ENCODE results near the gene CELF2.
"Not testable (repeated sequence)": the region's sequence is repeated elsewhere in the genome, so short reads cannot be mapped to it uniquely, and the experiment has no call there.

The CELF2 gene

GRCh38 chr10:11098666-11099065, 81.0 kb downstream of the CELF2 start:
- DNase-seq: no peak

- no peak for DNase-seq
Measured at GRCh38 chr10:11104772-11105675, 87.4 kb downstream of the CELF2 start.

- no peak for DNase-seq
Measured at GRCh38 chr10:11105676-11106004, 88.0 kb downstream of the CELF2 start.

- DNase-seq: no peak
Measured at GRCh38 chr10:11106621-11107374, 89.1 kb downstream of the CELF2 start.

GRCh38 chr10:11107948-11108347, 90.3 kb downstream of the CELF2 start:
- DNase-seq: no peak

GRCh38 chr10:11108356-11108755, 90.7 kb downstream of the CELF2 start:
- DNase-seq: no peak

- no peak for DNase-seq
Measured at GRCh38 chr10:11109590-11109989, 91.9 kb downstream of the CELF2 start.

GRCh38 chr10:11110539-11110938, 92.9 kb downstream of the CELF2 start:
- DNase-seq: peak; percentile 11

GRCh38 chr10:11111490-11111889, 93.8 kb downstream of the CELF2 start:
- no peak for DNase-seq

GRCh38 chr10:11112718-11113117, 95.0 kb downstream of the CELF2 start:
- no peak for DNase-seq

GRCh38 chr10:11113156-11113555, 95.5 kb downstream of the CELF2 start:
- DNase-seq: no peak

GRCh38 chr10:11114269-11114668, 96.6 kb downstream of the CELF2 start:
- DNase-seq: no peak

- no peak for DNase-seq
Measured at GRCh38 chr10:11115337-11115736, 97.7 kb downstream of the CELF2 start.

- DNase-seq: no peak
Measured at GRCh38 chr10:11116361-11116760, 98.7 kb downstream of the CELF2 start.

- DNase-seq: no peak
Measured at GRCh38 chr10:11116817-11117216, 99.1 kb downstream of the CELF2 start.

- DNase-seq: no peak
Measured at GRCh38 chr10:11118686-11119085, 101.0 kb downstream of the CELF2 start.

- DNase-seq: no peak
Measured at GRCh38 chr10:11119843-11120242, 102.2 kb downstream of the CELF2 start.

- no peak for DNase-seq
Measured at GRCh38 chr10:11120711-11121110, 103.0 kb downstream of the CELF2 start.

- not testable (repeated sequence) for DNase-seq
Measured at GRCh38 chr10:11123892-11124291, 106.2 kb downstream of the CELF2 start.

- DNase-seq: no peak
Measured at GRCh38 chr10:11125004-11125403, 107.3 kb downstream of the CELF2 start.

- not testable (repeated sequence) for DNase-seq
Measured at GRCh38 chr10:11127017-11127416, 109.3 kb downstream of the CELF2 start.

- DNase-seq: no peak
Measured at GRCh38 chr10:11131112-11131639, 113.5 kb downstream of the CELF2 start.

GRCh38 chr10:11134411-11134810, 116.7 kb downstream of the CELF2 start:
- DNase-seq: no peak
